ENCODE measurements around the gene DCTN1. TPM values are rescaled to one million over a fixed set of nuclear protein-coding genes. Genes with fewer than 3 reads are reported as not detected.

DCTN1 gene
- total RNA-seq = 100 to 1,000 TPM; 113 to 114 TPM
- polyA plus RNA-seq = 90.2 TPM

DNA sequence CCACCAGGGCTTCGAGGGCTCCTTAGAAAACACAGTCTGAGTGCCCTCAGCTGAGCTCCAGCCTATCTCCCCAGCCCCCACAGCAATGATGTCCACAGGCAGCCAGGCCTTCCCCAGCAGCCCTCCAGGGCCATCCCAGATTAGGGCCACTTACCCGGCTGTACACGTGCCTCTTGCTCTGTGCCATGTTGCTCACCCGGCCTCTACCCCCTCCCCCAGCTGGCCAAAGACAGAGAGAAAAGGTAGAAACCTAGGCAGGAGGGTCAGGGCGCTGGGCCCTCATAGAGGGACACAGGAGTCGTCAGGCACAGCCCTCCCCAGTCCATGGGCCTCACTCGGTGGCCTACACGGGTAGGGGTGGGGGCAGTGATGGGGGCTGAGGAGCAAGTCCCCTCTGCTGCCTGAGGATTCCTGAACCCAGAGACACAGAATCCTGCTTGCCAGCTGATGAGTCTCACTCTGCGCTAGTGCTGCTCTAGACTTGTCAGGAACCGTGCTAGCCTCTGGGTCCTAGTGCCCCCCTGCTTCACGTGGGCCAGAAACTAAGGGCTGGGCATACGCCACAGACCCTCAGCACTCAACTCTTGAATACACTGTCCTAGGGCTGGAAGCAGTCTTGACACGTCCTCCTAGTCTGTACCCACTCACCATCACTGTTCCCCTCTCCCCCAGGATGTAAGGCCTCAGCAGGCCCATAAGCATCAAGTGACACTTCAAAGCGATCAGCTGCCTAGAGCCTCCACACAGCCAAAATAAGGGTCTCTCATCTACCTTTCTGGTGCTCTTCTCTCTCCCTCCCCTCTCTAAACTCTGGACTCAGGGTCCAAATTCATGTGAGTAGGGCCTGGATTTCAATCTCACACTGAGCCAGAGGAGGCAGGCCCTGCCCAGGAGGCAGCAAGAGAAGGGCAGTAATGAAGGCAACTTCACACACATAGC is at the start of gene DCTN1:
TSS of gene DCTN1 (minus strand) at position 461 of the 939 bp plus-strand sequence. CDS start at position 187, 274 bp downstream.
- DNase-seq = peak in 1 of 5 donors; percentile 6
- Mint-ChIP-seq H3K9me3 (no peaks in the 10 kb centered on the region), H3K36me3 (peaks cover 7 to 53% (median 15%) of the 10 kb centered on the region in 3 donors), H3K4me1 (peaks cover 47 to 60% (median 59%) of the 10 kb centered on the region in 3 donors), H3K27me3 (no peaks in the 10 kb centered on the region), H3K4me3 (peak within 1 kb of the TSS; percentile 26 to 79 (median 68)), H3K27ac (peak within 1 kb of the TSS; percentile 5 to 86 (median 54))
- H3K27me3 ChIP-seq (ENCODE audit: insufficient read depth, low read length, poor library complexity, severe bottlenecking) = no peaks in the 10 kb centered on the region
- ChIA-PET CTCF (interaction anchor here (1.4 to 1.7 kb wide), 2 partner anchors 12 to 208 kb away, joined by 3 to 4 read pairs; no protein-coding TSS in a partner anchor), POLR2A (no interaction called here)
- H3K36me3 ChIP-seq (ENCODE audit: insufficient read depth, low read length) = peaks cover 14% of the 10 kb centered on the region
- no peaks in the 10 kb centered on the region for H3K9me3 ChIP-seq (ENCODE audit: low read length)
- H3K27ac ChIP-seq (ENCODE audit: low read depth, low read length) = peak within 1 kb of the TSS; percentile 28
- H3K4me3 ChIP-seq (ENCODE audit: low read length) = peak within 1 kb of the TSS; percentile 33
- H3K4me1 ChIP-seq (ENCODE audit: insufficient read depth, low read length) = peaks cover 24% of the 10 kb centered on the region

DNA sequence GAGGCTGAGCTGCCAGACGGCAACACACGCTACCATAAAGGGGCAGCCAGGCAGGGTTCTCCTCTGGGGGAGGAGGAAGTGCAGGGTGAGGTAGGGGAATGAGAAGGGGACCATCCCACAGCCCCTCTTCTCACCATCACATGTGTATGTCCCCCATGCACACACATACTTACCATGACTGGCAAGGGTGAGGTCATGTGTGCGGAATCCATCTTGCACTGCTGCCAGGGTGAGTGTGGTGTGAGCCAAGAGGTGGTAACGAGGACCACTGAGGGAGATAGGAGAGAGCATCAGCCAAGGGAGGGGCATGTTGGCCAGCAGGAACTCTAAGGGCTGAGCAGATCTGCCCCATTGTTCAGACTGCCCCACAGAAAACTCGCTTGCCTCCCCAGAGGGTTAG is 48.6 kb upstream of the DCTN1 start:
- H3K9me3 Mint-ChIP-seq = no peaks in the 10 kb centered on the region
- Histone ChIP-seq H3K4me1 (ENCODE audit: insufficient read depth, low read length) (no peaks in the 10 kb centered on the region), H3K36me3 (ENCODE audit: insufficient read depth, low read length) (no peaks in the 10 kb centered on the region), H3K27ac (ENCODE audit: low read depth, low read length) (no peak overlapping the region), H3K4me3 (ENCODE audit: low read length) (no peak overlapping the region), H3K27me3 (ENCODE audit: insufficient read depth, low read length, poor library complexity, severe bottlenecking) (no peaks in the 10 kb centered on the region), H3K9me3 (ENCODE audit: low read length) (no peaks in the 10 kb centered on the region)
- H3K4me3 Mint-ChIP-seq = peak overlapping the region in 1 of 7 donors; percentile 34
- H3K27me3 Mint-ChIP-seq = no peaks in the 10 kb centered on the region
- ChIA-PET CTCF (interaction anchor here (2.3 kb wide), 1 partner anchor 37 kb away, joined by 5 read pairs; no protein-coding TSS in a partner anchor), POLR2A (no interaction called here)
- peaks cover 0 to under 1% (median 0%) of the 10 kb centered on the region in 3 donors for H3K4me1 Mint-ChIP-seq
- DNase-seq = no peak
- H3K27ac Mint-ChIP-seq = peak overlapping the region in 4 of 8 donors; percentile 8 to 48 (median 20)
- H3K36me3 Mint-ChIP-seq = peaks cover 0 to 19% (median 2%) of the 10 kb centered on the region in 3 donors

GRCh38 chr2:74427551-74427950 is 47.4 kb upstream of the DCTN1 start:
- Mint-ChIP-seq H3K4me1 (peaks cover 7 to 8% (median 8%) of the 10 kb centered on the region in 3 donors), H3K27me3 (no peaks in the 10 kb centered on the region), H3K36me3 (peaks cover 0 to 22% (median 2%) of the 10 kb centered on the region in 3 donors), H3K4me3 (no peak overlapping the region), H3K27ac (peak overlapping the region in 5 of 8 donors; percentile 1 to 81 (median 34)), H3K9me3 (no peaks in the 10 kb centered on the region)
- no peaks in the 10 kb centered on the region for H3K36me3 ChIP-seq (ENCODE audit: insufficient read depth, low read length)
- H3K4me3 ChIP-seq (ENCODE audit: low read length) = no peak overlapping the region
- CTCF ChIA-PET = no interaction called here
- H3K27ac ChIP-seq (ENCODE audit: low read depth, low read length) = no peak overlapping the region
- POLR2A ChIA-PET = no interaction called here
- H3K9me3 ChIP-seq (ENCODE audit: low read length) = no peaks in the 10 kb centered on the region
- DNase-seq = no peak
- no peaks in the 10 kb centered on the region for H3K4me1 ChIP-seq (ENCODE audit: insufficient read depth, low read length)
- H3K27me3 ChIP-seq (ENCODE audit: insufficient read depth, low read length, poor library complexity, severe bottlenecking) = no peaks in the 10 kb centered on the region

DNA sequence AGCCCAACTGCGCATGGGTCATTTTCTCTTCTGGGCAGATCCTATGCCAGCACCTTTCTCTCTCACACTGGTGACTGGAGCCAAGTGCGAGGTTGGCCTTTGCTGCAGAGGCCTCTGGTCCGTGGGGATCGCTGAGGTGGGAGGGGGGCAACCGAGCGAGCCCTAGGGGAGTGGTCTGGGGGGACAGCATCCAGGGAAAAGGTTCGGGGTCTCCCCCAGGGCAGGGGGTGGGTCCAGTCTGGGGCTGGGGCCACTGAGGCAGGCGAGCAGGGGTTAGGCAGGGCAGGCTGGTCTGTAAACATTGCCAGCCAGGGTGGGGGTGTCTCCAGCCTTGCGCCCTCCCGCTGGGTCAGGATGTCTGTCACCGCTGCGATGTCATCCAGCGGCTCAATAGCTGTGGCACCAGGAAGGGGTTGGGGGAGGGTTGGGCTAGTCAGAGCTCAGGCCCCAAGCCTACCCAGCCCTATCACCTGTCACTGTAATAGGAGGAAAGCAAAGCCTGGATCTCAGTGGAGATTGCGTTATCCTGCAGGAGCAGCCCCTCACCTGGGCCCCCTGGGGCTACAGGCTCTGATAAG is 46.2 kb upstream of the DCTN1 start:
- CTCF ChIA-PET = no interaction called here
- Histone ChIP-seq H3K27me3 (ENCODE audit: insufficient read depth, low read length, poor library complexity, severe bottlenecking) (no peaks in the 10 kb centered on the region), H3K4me1 (ENCODE audit: insufficient read depth, low read length) (peaks cover 4% of the 10 kb centered on the region), H3K27ac (ENCODE audit: low read depth, low read length) (no peak overlapping the region), H3K4me3 (ENCODE audit: low read length) (no peak overlapping the region), H3K9me3 (ENCODE audit: low read length) (no peaks in the 10 kb centered on the region), H3K36me3 (ENCODE audit: insufficient read depth, low read length) (no peaks in the 10 kb centered on the region)
- Mint-ChIP-seq H3K27me3 (peaks cover 0 to 4% of the 10 kb centered on the region in 2 donors), H3K27ac (peak overlapping the region in 1 of 8 donors; percentile 64), H3K4me1 (peaks cover 8 to 13% (median 10%) of the 10 kb centered on the region in 3 donors), H3K36me3 (peaks cover 0 to 27% (median 2%) of the 10 kb centered on the region in 3 donors), H3K9me3 (no peaks in the 10 kb centered on the region), H3K4me3 (no peak overlapping the region)
- POLR2A ChIA-PET = no interaction called here
- DNase-seq = no peak

DNA sequence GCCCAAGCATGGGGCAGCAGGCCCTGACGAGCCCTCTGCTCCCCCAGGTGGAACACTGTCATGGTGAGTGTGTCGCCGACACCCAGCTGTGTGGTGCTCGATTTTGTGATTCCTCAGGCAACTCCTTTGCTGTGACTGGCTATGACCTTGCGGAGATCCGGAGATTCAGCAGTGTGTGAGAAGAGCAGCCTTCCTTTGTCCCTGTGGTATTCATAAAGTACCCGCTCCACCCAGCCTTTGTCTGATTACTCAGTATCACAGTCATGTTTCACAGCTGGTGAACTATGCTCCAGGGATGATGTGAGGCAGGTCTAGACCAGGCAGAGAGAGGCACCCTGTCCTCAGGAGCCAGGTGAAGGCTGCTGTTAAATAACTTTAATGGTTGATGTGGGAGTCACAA is 45.4 kb upstream of the DCTN1 start:
- H3K4me1 Mint-ChIP-seq = peaks cover 13 to 18% (median 14%) of the 10 kb centered on the region in 3 donors
- H3K4me3 Mint-ChIP-seq = no peak overlapping the region
- ChIA-PET POLR2A (no interaction called here), CTCF (interaction anchor here (1.3 kb wide), 1 partner anchor 29 kb away, joined by 5 read pairs; the partner anchor contains the start of gene INO80B)
- H3K27ac Mint-ChIP-seq = peak overlapping the region in 3 of 8 donors; percentile 18 to 55 (median 42)
- no peaks in the 10 kb centered on the region for H3K36me3 ChIP-seq (ENCODE audit: insufficient read depth, low read length)
- peaks cover 11% of the 10 kb centered on the region for H3K4me1 ChIP-seq (ENCODE audit: insufficient read depth, low read length)
- no peaks in the 10 kb centered on the region for H3K9me3 Mint-ChIP-seq
- H3K36me3 Mint-ChIP-seq = peaks cover 0 to 28% (median 2%) of the 10 kb centered on the region in 3 donors
- H3K9me3 ChIP-seq (ENCODE audit: low read length) = no peaks in the 10 kb centered on the region
- no peaks in the 10 kb centered on the region for H3K27me3 ChIP-seq (ENCODE audit: insufficient read depth, low read length, poor library complexity, severe bottlenecking)
- H3K4me3 ChIP-seq (ENCODE audit: low read length) = no peak overlapping the region
- H3K27me3 Mint-ChIP-seq = peaks cover 0 to 7% of the 10 kb centered on the region in 2 donors
- DNase-seq = no peak
- H3K27ac ChIP-seq (ENCODE audit: low read depth, low read length) = no peak overlapping the region

DNA sequence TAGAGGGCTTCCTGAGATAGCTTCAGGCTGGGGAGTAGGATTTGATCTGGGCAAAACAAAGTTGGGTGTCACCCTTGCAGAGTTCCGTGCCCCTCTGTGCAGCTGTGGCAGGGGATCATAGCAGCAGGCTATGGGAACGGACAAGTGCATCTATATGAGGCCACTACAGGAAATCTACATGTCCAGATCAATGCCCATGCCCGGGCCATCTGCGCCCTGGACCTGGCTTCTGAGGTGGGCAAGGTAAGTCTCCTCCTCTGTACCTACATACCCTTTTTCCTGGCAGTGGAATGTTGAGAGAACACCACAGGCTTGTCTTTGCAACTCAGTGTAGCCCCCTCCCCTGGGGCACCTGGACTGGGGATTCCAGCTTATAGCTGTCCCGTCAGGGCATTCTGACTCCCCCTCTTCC is 44.9 kb upstream of the DCTN1 start:
- Histone ChIP-seq H3K36me3 (ENCODE audit: insufficient read depth, low read length) (no peaks in the 10 kb centered on the region), H3K4me1 (ENCODE audit: insufficient read depth, low read length) (peaks cover 16% of the 10 kb centered on the region), H3K27ac (ENCODE audit: low read depth, low read length) (no peak overlapping the region), H3K27me3 (ENCODE audit: insufficient read depth, low read length, poor library complexity, severe bottlenecking) (no peaks in the 10 kb centered on the region), H3K4me3 (ENCODE audit: low read length) (no peak overlapping the region), H3K9me3 (ENCODE audit: low read length) (no peaks in the 10 kb centered on the region)
- DNase-seq = no peak
- Mint-ChIP-seq H3K4me1 (peaks cover 13 to 24% (median 19%) of the 10 kb centered on the region in 3 donors), H3K27me3 (peaks cover 0 to 7% of the 10 kb centered on the region in 2 donors), H3K4me3 (peak overlapping the region in 1 of 7 donors; percentile 34), H3K9me3 (no peaks in the 10 kb centered on the region), H3K36me3 (peaks cover 0 to 28% (median 2%) of the 10 kb centered on the region in 3 donors), H3K27ac (no peak overlapping the region)
- ChIA-PET CTCF (interaction anchor here (1.3 kb wide), 1 partner anchor 30 kb away, joined by 5 read pairs; the partner anchor contains the start of gene INO80B), POLR2A (no interaction called here)

DNA sequence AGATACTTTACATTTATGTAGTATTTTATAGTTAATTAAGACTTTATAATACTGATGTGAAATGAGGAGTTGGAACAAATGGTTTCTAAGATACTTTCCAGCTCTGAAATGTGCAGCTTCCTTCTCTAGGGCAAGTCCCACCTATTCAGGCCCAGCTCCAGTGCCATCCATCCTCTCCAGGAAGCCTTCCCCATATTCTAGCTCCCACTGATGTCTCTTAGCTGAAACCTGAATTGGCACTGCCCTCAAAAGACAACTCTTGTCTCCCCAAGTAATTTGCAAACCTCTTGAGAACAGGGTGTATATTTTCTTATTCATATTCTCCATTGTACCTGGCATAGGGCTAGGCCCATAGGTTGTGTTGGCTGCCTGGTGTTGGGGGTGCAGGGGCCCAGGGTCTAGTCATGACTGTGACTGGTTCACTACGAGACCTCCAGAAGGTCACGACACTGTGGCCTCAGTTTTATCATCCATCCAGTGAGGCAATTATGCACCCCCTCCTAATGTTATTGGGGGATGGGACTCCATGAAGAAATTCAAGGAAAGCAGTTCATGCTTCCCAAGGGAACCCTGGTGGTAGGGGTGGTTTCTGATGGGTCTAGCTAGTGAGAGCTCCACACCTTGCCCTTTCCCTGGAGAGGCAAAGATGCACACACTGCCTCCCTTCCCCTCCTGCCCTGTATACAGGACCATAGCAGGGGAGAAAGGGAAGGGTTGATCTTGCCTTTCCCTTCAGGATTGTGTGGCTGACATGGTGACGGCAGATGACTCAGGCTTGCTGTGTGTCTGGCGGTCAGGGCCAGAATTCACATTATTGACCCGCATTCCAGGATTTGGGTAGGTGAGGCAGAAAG is 44.3 kb upstream of the DCTN1 start:
- DNase-seq = no peak
- Mint-ChIP-seq H3K4me1 (peaks cover 13 to 26% (median 19%) of the 10 kb centered on the region in 3 donors), H3K36me3 (peaks cover 0 to 28% (median 2%) of the 10 kb centered on the region in 3 donors), H3K27me3 (peaks cover 0 to 7% of the 10 kb centered on the region in 2 donors), H3K9me3 (no peaks in the 10 kb centered on the region), H3K27ac (peak overlapping the region in 2 of 8 donors; percentile 19 to 64), H3K4me3 (peak overlapping the region in 1 of 7 donors; percentile 75)
- no peaks in the 10 kb centered on the region for H3K27me3 ChIP-seq (ENCODE audit: insufficient read depth, low read length, poor library complexity, severe bottlenecking)
- CTCF ChIA-PET = interaction anchor here (1.3 kb wide), 1 partner anchor 30 kb away, joined by 5 read pairs; the partner anchor contains the start of gene INO80B
- POLR2A ChIA-PET = no interaction called here
- no peaks in the 10 kb centered on the region for H3K9me3 ChIP-seq (ENCODE audit: low read length)
- H3K4me1 ChIP-seq (ENCODE audit: insufficient read depth, low read length) = peaks cover 16% of the 10 kb centered on the region
- no peak overlapping the region for H3K4me3 ChIP-seq (ENCODE audit: low read length)
- H3K36me3 ChIP-seq (ENCODE audit: insufficient read depth, low read length) = no peaks in the 10 kb centered on the region
- H3K27ac ChIP-seq (ENCODE audit: low read depth, low read length) = no peak overlapping the region
